Stimulated activated CD8-positive, alpha-beta memory T cell treated with anti-CD3 and anti-CD28 coated beads, Interleukin-7, amount 100 ng/mL, for 1 hour (primary cell): ENCODE data around the gene TBCD.
"Not testable (repeated sequence)": the region's sequence is repeated elsewhere in the genome, so short reads cannot be mapped to it uniquely, and the experiment has no call there.

ENCODE experiments used
- DNase-seq, 2 donors: peaks; one replicate each; pipeline ENCODE4 v3.0.0-alpha.2; 2020; ENCODE audit warnings: low read depth in 2 of 2

The TBCD gene

GRCh38 chr17:82729479-82730260 is 22.2 kb upstream of the TBCD start:
- DNase-seq, result no peak

DNA sequence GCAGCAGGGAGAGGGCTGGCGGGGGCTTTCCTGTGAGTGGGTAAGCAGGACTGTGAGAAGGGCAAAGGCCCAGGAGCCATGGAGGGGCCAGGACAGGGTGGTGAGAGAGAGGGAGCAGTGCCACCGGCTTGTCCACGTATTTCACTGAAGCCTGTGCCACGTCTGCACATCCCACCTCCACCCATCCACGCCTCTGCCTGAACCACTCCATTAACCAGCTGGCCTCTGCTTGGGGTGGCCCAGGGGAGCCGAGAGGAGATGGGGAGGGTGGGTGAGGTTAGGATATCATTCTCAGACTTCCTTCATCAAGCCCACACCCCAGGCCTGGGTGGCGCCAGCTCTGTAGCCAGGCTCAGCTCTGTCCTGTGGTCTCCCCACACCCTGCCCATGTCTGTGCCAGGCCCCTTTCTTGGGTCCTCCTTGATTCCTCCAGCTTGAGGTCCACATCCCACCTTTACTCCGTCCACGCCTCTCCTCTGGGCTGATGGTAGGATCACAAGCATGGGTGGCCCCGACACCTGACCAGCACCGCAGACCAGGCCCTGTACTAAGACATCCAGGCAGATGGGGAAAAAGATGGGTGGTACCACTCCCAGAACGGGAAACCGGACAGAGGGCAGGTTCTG is 19.6 kb upstream of the TBCD start:
- no peak for DNase-seq

DNA sequence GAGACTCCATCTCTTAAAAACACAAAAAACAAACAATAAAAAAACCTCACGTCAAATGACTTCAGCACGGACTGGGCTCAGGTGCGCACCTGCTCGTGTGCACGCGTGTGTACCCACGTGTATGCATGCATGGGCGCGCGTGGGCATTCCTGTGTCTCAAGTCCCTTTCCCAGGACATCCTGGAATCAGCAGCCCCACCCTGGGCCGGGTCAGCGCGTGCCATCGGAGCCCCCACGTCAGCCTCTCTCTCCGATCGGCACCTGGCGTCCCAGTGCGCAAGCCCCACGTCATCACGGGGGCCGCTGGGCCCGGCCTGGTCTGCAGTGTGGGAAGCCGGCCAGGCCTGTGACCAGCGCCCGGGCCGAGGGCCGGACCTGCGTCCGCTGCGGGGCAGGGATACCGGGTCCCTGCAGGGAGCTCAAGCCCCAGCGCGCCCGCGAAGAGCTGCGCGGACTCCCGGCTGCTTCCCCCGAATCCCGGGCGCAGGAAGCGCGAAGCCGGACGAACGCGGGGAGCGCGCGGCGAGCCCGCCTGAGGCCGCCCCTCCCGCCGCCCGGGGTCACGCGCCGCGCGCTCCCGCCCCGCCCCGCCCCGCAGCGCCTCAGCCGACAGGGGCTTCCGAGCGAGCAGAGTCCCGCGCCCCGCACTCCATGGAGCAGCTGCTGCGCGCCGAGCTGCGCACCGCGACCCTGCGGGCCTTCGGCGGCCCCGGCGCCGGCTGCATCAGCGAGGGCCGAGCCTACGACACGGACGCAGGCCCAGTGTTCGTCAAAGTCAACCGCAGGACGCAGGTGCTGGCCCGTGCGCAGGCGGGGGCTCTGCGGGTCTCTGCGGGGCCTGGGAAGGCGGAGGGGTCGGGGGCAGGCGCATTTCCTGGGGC is 16.6 kb upstream of the TBCD start, which contains the start of gene FN3K:
FN3K (plus strand) TSS at position 629 of the 880 bp plus-strand sequence; CDS start at position 651, 22 bp downstream.
- no peak for DNase-seq

DNA sequence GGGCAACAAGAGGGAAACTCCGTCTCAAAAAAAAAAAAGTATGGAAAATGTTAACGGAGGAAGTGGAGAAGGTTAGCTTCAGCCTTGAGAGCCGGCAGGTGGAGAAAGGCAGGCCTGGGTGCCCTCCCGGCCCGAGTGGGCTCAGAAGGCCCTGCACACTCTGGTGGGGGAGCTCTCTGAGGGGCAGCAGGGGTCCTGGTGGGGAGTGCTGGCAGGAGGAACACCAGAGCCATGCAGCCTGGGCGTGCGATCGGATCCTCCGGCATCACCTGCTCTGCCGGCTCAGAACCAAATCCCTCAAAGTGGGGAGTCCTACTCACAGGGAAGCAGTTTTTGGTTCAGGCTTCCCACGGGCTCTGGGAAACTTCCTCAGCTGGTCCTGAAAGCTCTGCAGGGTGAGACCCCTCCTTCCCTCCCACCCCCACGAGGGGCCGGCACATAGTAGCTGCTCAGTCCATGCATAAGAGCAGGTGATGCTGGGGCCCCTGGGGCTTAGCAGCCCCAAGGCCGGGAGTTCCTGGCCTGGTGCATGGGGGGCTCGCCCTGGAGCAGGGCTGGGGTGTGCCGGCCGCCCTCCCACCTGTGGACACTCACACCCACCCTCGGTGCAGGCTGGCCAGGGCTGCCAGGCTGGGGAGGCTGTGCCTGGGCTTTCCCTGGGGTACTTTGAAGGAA is 15.2 kb upstream of the TBCD start:
- no peak for DNase-seq

DNA sequence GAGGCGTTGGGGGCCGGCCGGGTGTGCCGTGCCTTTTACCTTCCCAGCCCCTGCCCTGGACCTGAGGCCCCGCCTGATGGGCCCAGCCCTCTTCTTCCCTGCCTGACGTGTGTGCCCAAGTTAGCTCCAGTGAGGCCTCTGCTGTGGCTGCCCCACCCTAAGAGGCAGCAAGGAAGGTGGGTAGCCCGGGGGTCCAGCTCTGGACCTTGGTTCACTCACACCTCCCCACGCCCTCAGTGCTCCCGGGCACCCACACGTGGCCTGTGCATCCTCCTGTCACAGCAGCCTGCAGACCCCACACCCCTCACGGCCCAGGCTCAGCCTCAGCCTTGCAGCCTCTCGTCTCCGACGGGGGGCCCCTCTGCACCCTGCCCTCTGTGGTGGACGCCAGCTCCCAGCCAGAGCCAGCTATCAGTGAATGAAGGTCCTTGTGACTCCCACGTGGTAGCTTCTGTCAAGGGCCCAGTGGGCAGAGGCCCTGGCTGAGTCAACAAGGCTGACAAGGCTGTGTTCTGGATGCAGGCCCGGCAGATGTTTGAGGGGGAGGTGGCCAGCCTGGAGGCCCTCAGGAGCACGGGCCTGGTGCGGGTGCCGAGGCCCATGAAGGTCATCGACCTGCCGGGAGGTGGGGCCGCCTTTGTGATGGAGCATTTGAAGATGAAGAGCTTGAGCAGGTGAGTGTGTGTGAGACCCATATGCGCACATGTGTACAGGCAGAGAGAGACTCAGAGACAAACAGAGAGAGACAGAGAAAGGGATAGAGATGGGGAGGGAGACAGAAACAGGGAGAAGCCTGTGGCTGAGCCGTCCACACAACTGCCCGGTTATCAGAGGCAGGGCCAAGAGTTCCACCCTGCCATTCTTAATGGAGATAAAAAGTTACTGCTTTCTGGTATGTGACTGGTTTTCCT is 13.6 kb upstream of the TBCD start:
- no peak for DNase-seq

- DNase-seq, result no peak
These were observed 10.7 kb upstream of the TBCD start for GRCh38 chr17:82740906-82741759.

DNA sequence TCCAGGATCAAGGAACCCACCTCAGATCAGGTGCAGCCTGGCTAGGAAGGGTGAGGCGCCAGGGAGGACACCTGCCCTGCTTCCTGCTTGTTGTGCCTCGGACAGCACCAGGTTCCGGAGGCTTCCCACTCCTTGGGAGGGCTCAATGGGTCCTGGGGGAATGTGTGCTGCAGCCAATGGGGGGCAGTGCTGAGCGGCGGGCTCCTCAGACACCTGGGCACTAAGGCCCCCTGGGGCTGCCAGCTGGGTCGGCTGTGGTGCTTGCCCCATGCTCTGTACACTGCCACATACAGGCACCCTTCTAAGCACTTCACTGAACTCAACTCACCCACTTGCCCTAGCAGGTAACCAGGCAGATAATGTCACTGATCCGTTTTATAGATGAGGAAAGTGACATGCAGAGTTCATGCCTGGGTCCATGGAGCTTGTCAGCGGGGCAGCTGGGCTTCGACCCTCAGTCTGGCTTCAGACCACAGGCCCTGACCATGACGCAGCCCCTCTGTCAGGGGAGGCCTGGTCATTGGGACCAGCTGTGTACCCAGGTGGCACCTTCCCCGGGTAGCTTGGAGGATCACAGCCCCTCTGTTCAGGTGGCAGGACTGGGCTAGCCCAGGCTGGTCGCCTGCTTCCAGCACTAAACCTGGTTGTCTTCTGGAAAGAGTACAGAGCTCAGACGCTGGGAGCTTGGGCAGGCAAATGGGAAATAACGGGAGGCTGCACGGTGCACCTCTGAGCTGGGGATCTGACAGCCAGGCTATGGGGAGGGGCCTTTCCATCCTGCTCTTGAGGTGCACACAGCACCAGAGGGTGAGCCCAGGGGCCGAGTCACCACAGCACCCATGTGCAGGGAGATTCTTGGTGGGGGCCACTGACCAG is 8.3 kb upstream of the TBCD start:
- DNase-seq, result no peak

- not testable (repeated sequence) for DNase-seq
These were observed 7.1 kb upstream of the TBCD start for GRCh38 chr17:82744736-82745135.

GRCh38 chr17:82745524-82745923 is 6.3 kb upstream of the TBCD start:
- no peak for DNase-seq

GRCh38 chr17:82748756-82749155 is 3.1 kb upstream of the TBCD start:
- DNase-seq, result no peak

DNA sequence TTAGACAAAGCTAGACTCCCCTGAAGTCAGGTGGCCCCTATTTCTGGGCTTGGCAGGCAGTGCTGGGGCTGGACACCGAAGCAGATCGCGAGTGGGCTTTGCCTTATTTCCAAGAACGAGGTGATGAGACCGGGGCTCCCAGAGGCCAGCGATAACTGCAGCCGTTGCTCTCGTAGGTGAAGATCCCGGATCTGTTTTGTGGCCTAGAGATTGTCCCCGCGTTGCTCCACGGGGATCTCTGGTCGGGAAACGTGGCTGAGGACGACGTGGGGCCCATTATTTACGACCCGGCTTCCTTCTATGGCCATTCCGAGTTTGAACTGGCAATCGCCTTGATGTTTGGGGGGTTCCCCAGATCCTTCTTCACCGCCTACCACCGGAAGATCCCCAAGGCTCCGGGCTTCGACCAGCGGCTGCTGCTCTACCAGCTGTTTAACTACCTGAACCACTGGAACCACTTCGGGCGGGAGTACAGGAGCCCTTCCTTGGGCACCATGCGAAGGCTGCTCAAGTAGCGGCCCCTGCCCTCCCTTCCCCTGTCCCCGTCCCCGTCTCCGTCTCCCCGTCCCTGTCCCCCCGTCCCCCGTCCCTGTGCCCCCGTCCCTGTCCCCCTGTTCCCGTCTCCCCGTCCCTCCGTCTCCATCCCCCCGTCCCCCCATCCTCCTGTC is 1.5 kb upstream of the TBCD start:
- DNase-seq, result no peak

DNA sequence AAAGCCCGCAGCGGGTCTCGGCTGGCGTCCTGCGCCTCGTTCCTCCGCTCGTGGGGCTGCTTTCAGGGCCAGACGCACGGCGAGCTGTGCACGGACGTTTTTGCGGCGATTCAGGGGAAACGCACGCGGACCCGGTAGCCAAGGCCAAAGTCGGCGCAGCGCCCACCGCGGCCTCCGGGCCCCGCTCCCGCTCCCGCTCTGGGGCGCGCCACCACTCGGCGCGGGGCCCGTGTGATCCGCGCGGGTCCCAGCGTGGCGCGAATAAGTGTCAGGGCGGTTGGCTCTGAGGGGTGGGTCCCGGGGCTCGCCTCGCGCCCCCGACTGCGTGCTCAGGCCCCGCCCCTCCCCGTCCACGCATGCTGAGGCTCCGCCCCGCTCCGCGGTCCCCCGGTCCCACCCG is 694 bp upstream of the TBCD start:
- no peak for DNase-seq

- no peak for DNase-seq
These were observed 721 bp downstream of the TBCD start for GRCh38 chr17:82752371-82753200.

DNA sequence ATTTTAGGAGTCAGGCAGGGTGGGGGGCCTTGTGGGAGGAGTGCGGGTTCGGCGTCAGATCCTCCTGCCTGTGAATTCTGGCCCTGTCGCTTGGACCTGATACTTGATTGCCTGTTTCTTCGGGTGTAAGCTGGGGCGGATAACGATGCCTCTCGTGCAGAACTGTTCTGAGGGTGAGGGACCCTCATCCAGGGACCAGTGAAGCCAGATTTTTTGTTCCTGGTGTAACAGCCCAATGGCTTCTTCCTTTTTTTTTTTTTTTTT is 1.3 kb downstream of the TBCD start:
- no peak for DNase-seq

DNA sequence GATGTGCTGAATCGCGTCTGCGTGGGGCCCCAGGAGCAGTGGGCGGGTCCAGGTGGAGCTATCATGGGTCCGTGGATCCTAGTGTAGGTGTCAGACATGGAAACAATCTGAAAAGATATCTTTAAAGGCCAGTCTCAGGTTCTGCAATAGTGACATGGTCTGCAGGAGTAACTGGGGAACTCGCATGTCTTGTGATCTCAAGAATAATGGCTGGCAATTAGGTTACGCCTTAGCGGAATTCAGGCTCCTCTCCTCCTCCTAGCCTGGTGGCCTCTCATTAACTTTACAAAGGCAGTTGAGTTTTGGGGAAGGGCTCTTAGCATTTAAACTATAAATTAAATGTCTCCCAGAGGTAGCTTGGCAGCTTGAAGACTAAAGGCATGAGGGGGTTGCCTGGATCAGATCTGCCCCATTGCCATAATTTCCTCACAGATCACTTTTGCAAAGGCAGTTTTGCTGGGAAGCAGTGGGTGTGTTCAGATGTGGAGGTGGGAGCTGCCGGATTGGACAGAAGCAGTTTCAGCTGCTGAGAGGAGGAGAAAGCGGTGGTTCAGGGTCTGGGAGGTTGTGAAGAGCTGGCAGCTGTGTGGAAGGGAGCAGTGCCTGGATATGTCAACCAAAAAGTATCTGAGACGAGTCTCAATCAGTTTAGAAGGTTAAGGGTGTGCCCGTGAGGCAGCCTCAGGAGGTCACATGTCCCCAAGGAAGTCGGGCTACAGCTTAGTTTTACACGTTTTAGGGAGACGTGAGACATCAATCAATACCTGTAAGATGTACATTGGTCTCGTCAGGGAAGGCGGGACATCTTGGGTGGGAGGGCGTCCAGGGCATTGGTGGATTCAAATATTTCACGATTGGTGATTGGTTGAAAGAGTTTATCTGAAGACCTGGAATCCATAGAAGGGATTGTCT is 2.7 kb downstream of the TBCD start:
- DNase-seq, result no peak

- DNase-seq, result no peak
These were observed 4.3 kb downstream of the TBCD start for GRCh38 chr17:82756166-82756565.

- DNase-seq, result no peak
These were observed 13.5 kb downstream of the TBCD start for GRCh38 chr17:82765371-82765770.
